NK-92 (cell line): ENCODE results near the gene C1orf198.
"Not testable (repeated sequence)": the region's sequence is repeated elsewhere in the genome, so short reads cannot be mapped to it uniquely, and the experiment has no call there.

ENCODE experiments used
- DNase-seq: peaks from one replicate; lab custom pipeline; 2025; ENCODE audit not compliant: unreplicated experiment; lab: John Stamatoyannopoulos, UW

C1orf198 gene

GRCh38 chr1:230861970-230862595, 6.2 kb downstream of the C1orf198 start:
- DNase-seq, result no peak

- DNase-seq, result no peak
Observed at GRCh38 chr1:230861489-230861888, 6.8 kb downstream of the C1orf198 start.

- no peak for DNase-seq
Observed at GRCh38 chr1:230860617-230861384, 7.5 kb downstream of the C1orf198 start.

- no peak for DNase-seq
Observed at GRCh38 chr1:230858918-230859729, 9.2 kb downstream of the C1orf198 start.

- no peak for DNase-seq
Observed at GRCh38 chr1:230858236-230858820, 10.0 kb downstream of the C1orf198 start.

- DNase-seq, result no peak
Observed at GRCh38 chr1:230857822-230858221, 10.5 kb downstream of the C1orf198 start.

- no peak for DNase-seq
Observed at GRCh38 chr1:230857077-230857476, 11.2 kb downstream of the C1orf198 start.

GRCh38 chr1:230855886-230856285, 12.4 kb downstream of the C1orf198 start:
- no peak for DNase-seq

- DNase-seq, result no peak
Observed at GRCh38 chr1:230854423-230854822, 13.9 kb downstream of the C1orf198 start.

GRCh38 chr1:230853731-230854130, 14.6 kb downstream of the C1orf198 start:
- no peak for DNase-seq

- no peak for DNase-seq
Observed at GRCh38 chr1:230852959-230853358, 15.4 kb downstream of the C1orf198 start.

- DNase-seq, result no peak
Observed at GRCh38 chr1:230851291-230851691, 17.0 kb downstream of the C1orf198 start.

- DNase-seq, result no peak
Observed at GRCh38 chr1:230850547-230850946, 17.8 kb downstream of the C1orf198 start.

GRCh38 chr1:230849451-230850224, 18.7 kb downstream of the C1orf198 start:
- DNase-seq, result no peak

GRCh38 chr1:230848235-230848634, 20.1 kb downstream of the C1orf198 start:
- DNase-seq, result no peak

- not testable (repeated sequence) for DNase-seq
Observed at GRCh38 chr1:230845184-230845583, 23.1 kb downstream of the C1orf198 start.

- DNase-seq, result no peak
Observed at GRCh38 chr1:230844561-230844960, 23.8 kb downstream of the C1orf198 start.

GRCh38 chr1:230843503-230844309, 24.6 kb downstream of the C1orf198 start:
- no peak for DNase-seq

- no peak for DNase-seq
Observed at GRCh38 chr1:230842801-230843200, 25.5 kb downstream of the C1orf198 start.

GRCh38 chr1:230839173-230839572, 29.1 kb downstream of the C1orf198 start:
- DNase-seq, result no peak
